LNCAP (cell line): ENCODE measurements around the gene NRARP.

Experiments used
- CTCF ChIP-seq: fragments of 450-650 bp; IDR thresholded peaks from 2 replicates; pipeline ENCODE4 v1.5.1; 2017; ENCODE audit warnings: mild to moderate bottlenecking

Gene NRARP

DNA sequence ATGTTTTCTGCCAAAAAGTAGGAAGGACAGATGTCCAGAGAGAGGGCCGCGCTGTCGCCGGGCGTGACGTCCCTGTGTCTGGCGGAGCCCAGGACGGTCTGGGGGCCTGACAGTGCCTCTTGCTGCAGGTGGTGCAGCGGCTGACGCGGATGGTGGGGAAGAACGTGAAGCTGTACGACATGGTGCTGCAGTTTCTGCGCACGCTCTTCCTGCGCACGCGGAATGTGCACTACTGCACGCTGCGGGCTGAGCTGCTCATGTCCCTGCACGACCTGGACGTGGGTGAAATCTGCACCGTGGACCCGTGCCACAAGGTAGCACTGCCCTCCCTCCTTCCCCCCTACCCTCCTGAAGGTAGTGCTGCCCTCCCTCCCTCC is 39.2 kb downstream of the NRARP start:
- no peak for TF ChIP-seq CTCF

DNA sequence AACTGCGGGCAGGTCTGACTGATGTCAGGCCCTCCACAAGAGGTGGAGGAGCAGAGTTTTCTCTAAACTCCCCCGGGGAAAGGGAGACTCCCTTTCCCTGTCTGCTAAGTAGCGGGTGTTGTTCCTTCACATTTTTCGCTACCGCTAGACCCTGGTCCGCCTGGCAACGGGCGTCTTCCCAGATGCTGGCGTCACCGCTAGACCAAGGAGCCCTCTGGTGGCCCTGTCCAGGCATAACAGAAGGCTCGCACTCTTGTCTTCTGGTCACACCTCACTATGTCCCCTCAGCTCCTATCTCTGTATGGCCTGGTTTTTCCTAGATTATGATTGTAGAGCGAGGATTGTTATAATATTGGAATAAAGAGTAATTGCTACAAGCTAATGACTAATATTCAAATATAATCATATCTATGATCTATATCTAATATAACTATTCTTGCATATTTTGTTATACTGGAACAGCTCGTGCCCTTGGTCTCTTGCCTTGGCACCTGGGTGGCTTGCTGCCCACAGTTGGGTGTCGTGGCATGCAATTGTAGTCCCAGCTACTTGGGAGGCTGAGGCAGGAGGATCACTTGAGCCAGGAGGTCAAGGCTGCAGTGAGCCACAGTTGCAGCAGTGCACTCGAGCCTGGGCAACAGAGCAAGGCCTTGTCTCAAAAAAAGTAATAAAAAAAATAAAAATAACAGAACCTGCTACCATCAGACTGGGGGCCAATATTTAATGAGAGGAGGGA is 39.7 kb downstream of the NRARP start:
- peak; percentile 54 for TF ChIP-seq CTCF

DNA sequence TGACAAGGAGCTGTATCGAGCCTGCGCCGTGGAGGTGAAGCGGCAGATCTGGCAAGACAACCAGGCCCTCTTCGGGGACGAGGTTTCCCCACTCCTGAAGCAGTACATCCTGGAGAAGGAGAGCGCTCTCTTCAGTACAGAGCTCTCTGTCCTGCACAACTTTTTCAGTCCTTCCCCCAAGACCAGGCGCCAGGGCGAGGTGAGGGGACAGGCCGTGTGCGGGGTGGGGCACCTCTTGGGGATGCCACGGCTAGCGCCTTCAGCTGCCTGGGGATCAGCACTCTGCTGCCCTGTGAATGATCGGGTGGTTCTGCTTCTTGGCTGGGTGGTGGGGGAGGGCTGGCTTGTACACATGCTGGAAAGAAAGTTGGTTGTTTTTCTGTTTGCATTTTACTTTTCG is 45.2 kb downstream of the NRARP start:
- no peak for TF ChIP-seq CTCF

- TF ChIP-seq CTCF: no peak
Observed at GRCh38 chr9:137256362-137256761, 45.7 kb downstream of the NRARP start.

GRCh38 chr9:137255448-137256114 is 46.5 kb downstream of the NRARP start:
- no peak for TF ChIP-seq CTCF

GRCh38 chr9:137254624-137255447 is 47.2 kb downstream of the NRARP start, which contains the start of gene NELFB:
NELFB (plus strand) TSS chr9:137255327.
- TF ChIP-seq CTCF: no peak

DNA sequence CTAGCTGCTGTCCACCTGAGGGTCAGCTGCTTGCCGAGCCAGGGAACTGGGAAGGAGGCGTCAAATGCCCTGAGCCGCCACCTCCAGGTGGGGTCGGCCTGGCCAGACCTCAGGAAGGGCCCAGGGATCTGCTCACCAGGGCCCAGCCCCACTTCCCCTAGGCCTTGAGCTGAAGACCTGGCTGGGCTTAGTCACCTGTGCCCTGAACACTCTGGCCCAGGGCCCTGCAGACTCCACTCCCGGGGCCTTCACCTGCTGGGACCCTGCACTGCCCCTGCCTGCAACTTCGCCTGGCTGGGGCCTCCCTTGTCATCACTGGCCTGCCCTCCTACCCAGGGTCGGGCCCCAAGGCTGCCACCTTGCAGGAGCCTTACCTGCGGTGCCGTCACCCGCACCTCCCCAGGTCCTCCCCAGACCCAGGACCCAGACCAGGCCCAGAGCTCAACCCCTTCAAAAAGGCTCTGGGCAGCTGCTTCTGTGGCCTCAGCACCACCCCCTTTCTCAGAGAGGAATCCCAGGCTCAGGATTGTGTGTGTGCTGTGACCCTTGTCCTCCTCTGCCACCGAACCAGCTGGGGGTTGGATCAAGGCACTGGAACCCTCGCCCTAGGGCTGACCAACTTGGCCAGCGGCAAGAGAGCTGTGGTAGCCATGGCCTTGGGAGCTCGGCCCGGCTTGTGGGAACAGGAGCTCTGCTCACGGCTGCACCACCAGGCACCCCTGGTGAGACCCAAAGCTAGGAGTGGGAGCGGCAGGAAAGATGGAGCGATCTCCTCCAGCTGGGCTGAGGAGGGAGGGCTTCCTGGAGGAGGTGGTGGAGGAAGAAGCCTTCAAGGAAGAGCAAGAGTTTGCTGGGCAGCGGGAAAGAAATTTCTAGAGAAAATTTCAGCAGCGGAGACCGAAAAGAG is 48.1 kb downstream of the NRARP start:
- TF ChIP-seq CTCF: no peak
